Bronchial epithelial cell (primary cell): ENCODE data around the gene CFAP210. TPM values are rescaled to one million over a fixed set of nuclear protein-coding genes. Genes with fewer than 3 reads are reported as not detected.

Experiments
- DNase-seq: peaks from one replicate; pipeline ENCODE4 v3.0.0-alpha.2; 2010; ENCODE audit warnings: low read depth
- FAIRE-seq: peaks from 2 replicates; lab custom pipeline; 2011; peaks lifted over from hg19 to GRCh38; lab: Jason Lieb, UNC
- H3K27me3 ChIP-seq: 2 replicates; pipeline ENCODE4 v1.5.1; 2011; ENCODE audit warnings: low read length; ENCODE audit not compliant: control insufficient read depth, insufficient read depth
- H3K36me3 ChIP-seq: 2 replicates; pipeline ENCODE4 v1.5.1; 2011; ENCODE audit warnings: low read length; ENCODE audit not compliant: control insufficient read depth, insufficient read depth
- H3K4me3 ChIP-seq: 2 replicates; pipeline ENCODE4 v1.5.1; 2011; ENCODE audit warnings: mild to moderate bottlenecking, low read depth, low read length, control low read depth
- total RNA-seq: library from RNA; depleted of rRNA; stranded (reverse); fragments of >200 nt; gene quantifications from 2 replicates; pipeline ENCODE4 v1.2.1, GENCODE V29; 2014
- TF ChIP-seq, protein P1 (sequence below): IDR thresholded peaks from 2 replicates; pipeline ENCODE4 v1.5.1; 2011; ENCODE audit warnings: mild to moderate bottlenecking, moderate library complexity, low read length, control low read depth, inconsistent platforms; ENCODE audit not compliant: insufficient read depth, severe bottlenecking

Gene CFAP210
- total RNA-seq, 1 donor from 2014 or later = not detected

DNA sequence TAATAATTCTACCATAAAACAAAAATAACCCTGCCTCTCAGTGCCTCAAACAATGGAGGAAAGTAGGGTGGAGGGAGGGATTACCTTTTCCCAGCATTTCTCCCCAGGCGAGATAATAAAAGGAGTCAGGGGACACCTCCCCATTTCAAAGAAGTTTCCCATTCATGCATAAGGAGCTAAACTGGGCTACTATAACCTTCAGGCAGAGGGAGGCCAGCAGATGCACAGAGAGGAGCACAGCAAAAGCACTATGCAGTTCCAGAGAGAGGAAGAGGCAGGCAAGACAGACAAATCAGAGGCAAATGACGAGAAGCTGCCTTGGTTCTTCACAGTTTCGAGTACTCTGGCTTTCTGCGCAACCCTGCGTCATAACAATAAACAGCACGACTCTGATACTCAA lies 17.4 kb downstream of the CFAP210 start:
- Histone ChIP-seq H3K27me3 (no peaks in the 10 kb centered on the region), H3K4me3 (no peak overlapping the region), H3K36me3 (no peaks in the 10 kb centered on the region)
- DNase-seq = no peak
- no peak for FAIRE-seq
- TF ChIP-seq, protein P1, sequence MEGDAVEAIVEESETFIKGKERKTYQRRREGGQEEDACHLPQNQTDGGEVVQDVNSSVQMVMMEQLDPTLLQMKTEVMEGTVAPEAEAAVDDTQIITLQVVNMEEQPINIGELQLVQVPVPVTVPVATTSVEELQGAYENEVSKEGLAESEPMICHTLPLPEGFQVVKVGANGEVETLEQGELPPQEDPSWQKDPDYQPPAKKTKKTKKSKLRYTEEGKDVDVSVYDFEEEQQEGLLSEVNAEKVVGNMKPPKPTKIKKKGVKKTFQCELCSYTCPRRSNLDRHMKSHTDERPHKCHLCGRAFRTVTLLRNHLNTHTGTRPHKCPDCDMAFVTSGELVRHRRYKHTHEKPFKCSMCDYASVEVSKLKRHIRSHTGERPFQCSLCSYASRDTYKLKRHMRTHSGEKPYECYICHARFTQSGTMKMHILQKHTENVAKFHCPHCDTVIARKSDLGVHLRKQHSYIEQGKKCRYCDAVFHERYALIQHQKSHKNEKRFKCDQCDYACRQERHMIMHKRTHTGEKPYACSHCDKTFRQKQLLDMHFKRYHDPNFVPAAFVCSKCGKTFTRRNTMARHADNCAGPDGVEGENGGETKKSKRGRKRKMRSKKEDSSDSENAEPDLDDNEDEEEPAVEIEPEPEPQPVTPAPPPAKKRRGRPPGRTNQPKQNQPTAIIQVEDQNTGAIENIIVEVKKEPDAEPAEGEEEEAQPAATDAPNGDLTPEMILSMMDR = no peak

DNA sequence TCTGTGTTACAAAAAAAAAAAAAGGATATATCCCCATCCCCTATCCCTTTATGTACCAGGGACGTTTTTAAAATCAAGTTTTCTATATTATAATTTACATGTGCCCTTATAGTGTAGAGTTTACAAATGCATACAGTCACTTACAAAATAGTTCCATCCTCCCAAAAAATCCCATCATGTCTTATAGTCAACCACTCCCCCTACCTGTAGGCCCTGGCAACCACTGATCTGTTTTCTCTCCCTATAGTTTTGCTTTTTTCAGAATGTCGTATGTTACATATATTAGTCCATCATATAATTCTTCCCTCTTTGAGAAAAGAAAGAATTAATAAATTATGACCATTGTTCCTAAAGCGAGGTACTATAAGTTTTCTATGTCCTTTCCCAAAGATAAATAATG lies 17.8 kb downstream of the CFAP210 start:
- FAIRE-seq (no peak), DNase-seq (no peak)
- Histone ChIP-seq H3K27me3 (no peaks in the 10 kb centered on the region), H3K36me3 (no peaks in the 10 kb centered on the region), H3K4me3 (no peak overlapping the region)
- TF ChIP-seq, protein P1 = no peak

GRCh38 chr2:169673921-169674320 lies 20.3 kb downstream of the CFAP210 start:
- H3K4me3 ChIP-seq = no peak overlapping the region
- H3K36me3 ChIP-seq = no peaks in the 10 kb centered on the region
- DNase-seq (peak; percentile 53), FAIRE-seq (no peak)
- H3K27me3 ChIP-seq = no peaks in the 10 kb centered on the region
- TF ChIP-seq, protein P1 = no peak

DNA sequence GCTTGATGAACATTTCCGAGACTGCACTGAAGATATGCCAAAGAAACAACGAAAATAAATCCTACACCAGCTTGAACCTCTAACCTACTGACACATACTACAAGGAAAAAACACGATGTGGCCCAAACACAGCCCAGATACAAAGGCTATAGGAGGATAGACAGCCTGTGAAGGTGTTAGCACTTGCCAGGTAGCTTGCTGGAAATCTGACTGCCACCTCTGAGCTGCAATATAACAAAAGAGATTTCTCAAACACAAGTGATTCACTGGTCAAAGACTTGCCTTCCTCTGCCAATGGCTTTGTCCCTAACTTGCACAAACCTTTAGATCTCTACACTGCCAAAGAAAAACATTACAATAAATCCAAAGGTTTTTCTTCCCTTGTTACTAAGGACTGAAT lies 21.1 kb downstream of the CFAP210 start:
- TF ChIP-seq, protein P1 = no peak
- Histone ChIP-seq H3K4me3 (no peak overlapping the region), H3K27me3 (no peaks in the 10 kb centered on the region), H3K36me3 (no peaks in the 10 kb centered on the region)
- FAIRE-seq (peak; percentile 36), DNase-seq (peak; percentile 58)

GRCh38 chr2:169672406-169672805 lies 21.8 kb downstream of the CFAP210 start:
- no peak for FAIRE-seq
- TF ChIP-seq, protein P1 = no peak
- Histone ChIP-seq H3K36me3 (no peaks in the 10 kb centered on the region), H3K4me3 (no peak overlapping the region), H3K27me3 (no peaks in the 10 kb centered on the region)
- DNase-seq = no peak

DNA sequence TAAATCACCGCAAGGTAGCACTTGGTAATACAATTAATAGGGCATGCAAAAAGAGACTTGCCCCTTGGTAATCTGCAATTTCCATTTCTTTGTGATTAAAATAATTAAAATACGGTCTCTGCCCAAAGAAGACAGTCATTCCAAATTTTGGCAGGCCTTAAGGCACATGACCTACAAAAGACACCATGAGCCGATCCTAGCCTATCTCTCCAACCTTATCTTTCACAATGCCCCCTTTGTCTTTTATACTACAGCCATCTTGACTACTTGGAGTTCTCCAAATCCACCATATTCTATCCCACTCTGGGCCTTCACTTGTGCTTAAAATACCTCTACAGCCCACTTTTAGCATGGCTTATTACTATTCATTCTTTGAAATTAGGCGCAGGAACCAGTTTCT lies 23.3 kb downstream of the CFAP210 start:
- DNase-seq (no peak), FAIRE-seq (no peak)
- TF ChIP-seq, protein P1 = no peak
- no peaks in the 10 kb centered on the region for H3K36me3 ChIP-seq
- H3K4me3 ChIP-seq = no peak overlapping the region
- H3K27me3 ChIP-seq = no peaks in the 10 kb centered on the region
